Measurements from ENCODE around the gene SDHA. TPM values are rescaled to one million over a fixed set of nuclear protein-coding genes. Genes with fewer than 3 reads are reported as not detected.

Gene SDHA
- total RNA-seq, 1 experiment from 2014 or later = 134 TPM

- no peak overlapping the region for H3K9ac ChIP-seq (ENCODE audit: low read length)
- no TSS peak for BruUV-seq (replicated peaks)
- intact Hi-C loops (cut with micrococcal nuclease) = no loop called here
Measured at GRCh38 chr5:182126-182525, 36.0 kb upstream of the SDHA start.

More at GRCh38 chr5:182126-182525, 36.0 kb upstream of the SDHA start:
- no peak overlapping the region for H2AFZ ChIP-seq (ENCODE audit: low read depth, low read length, poor library complexity, severe bottlenecking)
- no peaks in the 10 kb centered on the region for H3K9me3 ChIP-seq (ENCODE audit: control insufficient read depth in 1 of 2, insufficient read depth in 1 of 2, low read depth in 1 of 2, low read length in 2 of 2)
- no peak overlapping the region for H3K27ac ChIP-seq (ENCODE audit: low read depth, low read length)
- TF ChIP-seq CTCF (IDR thresholded peaks at IDR 0.05 in 2 of 3, conservative IDR thresholded peaks at IDR 0.05 in 1 of 3; ENCODE audit: borderline replicate concordance in 1 of 3, insufficient read depth in 1 of 3, low read depth in 2 of 3, low read length in 2 of 3) (no peak), EZH2 (IDR thresholded peaks at IDR 0.05) (no peak), ZNF274 (IDR thresholded peaks at IDR 0.05; ENCODE audit: low read depth, low read length) (no peak), MAX (IDR thresholded peaks at IDR 0.05) (no peak), POLR2AphosphoS5 (IDR thresholded peaks at IDR 0.05; ENCODE audit: low read depth, low read length) (no peak), CEBPB (IDR thresholded peaks at IDR 0.05; ENCODE audit: low read depth) (no peak), POLR2A (IDR thresholded peaks at IDR 0.05; ENCODE audit: borderline replicate concordance, extremely low read depth, insufficient read depth, insufficient read length) (no peak), RAD21 (IDR thresholded peaks at IDR 0.05; ENCODE audit: low read depth) (no peak), ATF3 (IDR thresholded peaks at IDR 0.05) (no peak), SP1 (IDR thresholded peaks at IDR 0.05; ENCODE audit: low read depth) (no peak), ZFX (IDR thresholded peaks at IDR 0.05) (no peak), FOSL1 (IDR thresholded peaks at IDR 0.05; ENCODE audit: low read depth) (no peak), ELF1 (IDR thresholded peaks at IDR 0.05; ENCODE audit: borderline replicate concordance, low read depth) (no peak), SIN3A (IDR thresholded peaks at IDR 0.05; ENCODE audit: low read depth) (no peak), SRF (IDR thresholded peaks at IDR 0.05; ENCODE audit: low read depth) (no peak), ZBTB33 (IDR thresholded peaks at IDR 0.05; ENCODE audit: extremely low read depth, insufficient replicate concordance, low read length) (no peak), REST (IDR thresholded peaks at IDR 0.05; ENCODE audit: low read depth) (no peak), JUND (IDR thresholded peaks at IDR 0.05) (no peak), TCF7L2 (IDR thresholded peaks at IDR 0.05; ENCODE audit: borderline replicate concordance, extremely low read depth, insufficient read depth, insufficient read length) (no peak), EZH2phosphoT487 (IDR thresholded peaks at IDR 0.05; ENCODE audit: borderline replicate concordance) (no peak)
- no peaks in the 10 kb centered on the region for H3K79me2 ChIP-seq (ENCODE audit: insufficient read depth, low read length)
- ATAC-seq (no peak), DNase-seq (ENCODE audit: low read depth, low spot score) (no peak)
- H3K4me2 ChIP-seq (ENCODE audit: low read length) = no peak overlapping the region
- CTCF ChIA-PET = no interaction called here
- no peaks in the 10 kb centered on the region for H3K9me2 ChIP-seq (ENCODE audit: insufficient read depth)
- POLR2A ChIA-PET = no interaction called here
- H3K4me1 ChIP-seq (ENCODE audit: control insufficient read depth in 1 of 2, insufficient read depth in 2 of 2, low read length in 2 of 2) = peaks cover 3 to 5% of the 10 kb centered on the region in 2 experiments; a peak in 1 of 4 replicates
- no peaks in the 10 kb centered on the region for H4K20me1 ChIP-seq (ENCODE audit: insufficient read depth)
- H3K27me3 ChIP-seq (ENCODE audit: insufficient read depth, low read length) = peaks cover 8% of the 10 kb centered on the region; the same call in 1 of the 2 replicates
- RAD21 ChIA-PET (ENCODE audit: low non-redundant PET in 1 of 2, low total read pairs in 2 of 2, uncharacterized antibody in 2 of 2, unreplicated experiment in 2 of 2) = no interaction called here
- no peak overlapping the region for H3K4me3 ChIP-seq (replicated peaks in 1 of 2; ENCODE audit: low read depth in 1 of 2, low read length in 2 of 2)
- H3K36me3 ChIP-seq (ENCODE audit: control insufficient read depth in 1 of 2, insufficient read depth in 2 of 2, low read length in 2 of 2) = no peaks in the 10 kb centered on the region

Measured in HCT116 (cell line).